DOHH2 (cell line): ENCODE results near the gene KIF5C.

Source experiments
- H3F3A ChIP-seq: fragments of 200-600 bp; sonication (generic), shearing (Covaris generic); 2 replicates; pipeline ENCODE4 v1.6.0; 2016; ENCODE audit warnings: antibody characterized with exemption, mild to moderate bottlenecking; ENCODE audit not compliant: control insufficient read depth, insufficient read depth
- H3K27ac ChIP-seq: fragments of 200-600 bp; sonication (generic); 2 replicates; pipeline ENCODE4 v1.5.1; 2014; ENCODE audit warnings: low read depth, mild to moderate bottlenecking, low read length, moderate library complexity
- H3K27me3 ChIP-seq: fragments of 200-600 bp; sonication (generic); 2 replicates; pipeline ENCODE4 v1.6.1; 2014; ENCODE audit warnings: mild to moderate bottlenecking, low read length, mixed read lengths; ENCODE audit not compliant: control insufficient read depth
- H3K36me3 ChIP-seq: fragments of 200-600 bp; sonication (generic); 2 replicates; pipeline ENCODE4 v1.6.1; 2014; ENCODE audit warnings: mild to moderate bottlenecking, low read length, moderate library complexity, mixed read lengths; ENCODE audit not compliant: control insufficient read depth
- H3K4me1 ChIP-seq: fragments of 200-600 bp; sonication (generic); 2 replicates; pipeline ENCODE4 v1.6.1; 2014; ENCODE audit warnings: mild to moderate bottlenecking, low read length, mixed read lengths; ENCODE audit not compliant: control insufficient read depth
- H3K4me2 ChIP-seq: fragments of 200-600 bp; sonication (generic); 2 replicates; pipeline ENCODE4 v1.6.0; 2014; ENCODE audit warnings: mild to moderate bottlenecking, low read length, moderate library complexity
- H3K4me3 ChIP-seq: fragments of 200-600 bp; sonication (generic); 2 replicates; pipeline ENCODE4 v1.5.1; 2014; ENCODE audit warnings: mild to moderate bottlenecking, low read length, mixed read lengths
- H3K79me2 ChIP-seq: fragments of 200-600 bp; sonication (generic); 2 replicates; pipeline ENCODE4 v1.6.1; 2014; ENCODE audit warnings: mild to moderate bottlenecking, low read length, mixed read lengths; ENCODE audit not compliant: control insufficient read depth
- H3K9me2 ChIP-seq: fragments of 200-600 bp; sonication (generic); replicated peaks from 2 replicates; pipeline ENCODE4 v1.6.1; 2014; ENCODE audit warnings: mild to moderate bottlenecking, low read length, mixed read lengths; ENCODE audit not compliant: control insufficient read depth
- H3K9me3 ChIP-seq: fragments of 200-600 bp; sonication (generic); 2 replicates; pipeline ENCODE4 v1.6.1; 2014; ENCODE audit warnings: antibody characterized with exemption, low read length, mixed read lengths; ENCODE audit not compliant: control insufficient read depth, insufficient read depth
- H4K20me1 ChIP-seq: fragments of 200-600 bp; sonication (generic); 2 replicates; pipeline ENCODE4 v1.6.0; 2014; ENCODE audit warnings: low read depth, mild to moderate bottlenecking, antibody characterized with exemption, low read length, moderate library complexity; ENCODE audit not compliant: control insufficient read depth, insufficient read depth
- CTCF ChIP-seq: fragments of 200-600 bp; sonication (generic); IDR thresholded peaks from one replicate; pipeline ENCODE4 v1.5.1; 2014; ENCODE audit warnings: antibody characterized with exemption, mild to moderate bottlenecking, low read depth, low read length; ENCODE audit not compliant: poor library complexity, severe bottlenecking
- EZH2phosphoT487 ChIP-seq: fragments of 200-600 bp; sonication (generic); IDR thresholded peaks from 2 replicates; pipeline ENCODE4 v1.6.1; 2017; ENCODE audit warnings: borderline replicate concordance, mild to moderate bottlenecking, antibody characterized with exemption, low read length, moderate library complexity, mixed read lengths

KIF5C gene

GRCh38 chr2:149008381-149008780, 133.4 kb downstream of the KIF5C start:
- TF ChIP-seq EZH2phosphoT487 (no peak), CTCF (no peak)
- Histone ChIP-seq H3F3A (no peaks in the 10 kb centered on the region), H3K4me1 (no peaks in the 10 kb centered on the region)

GRCh38 chr2:149009576-149010461, 134.8 kb downstream of the KIF5C start:
- Histone ChIP-seq H3K27me3 (no peaks in the 10 kb centered on the region), H3K79me2 (no peaks in the 10 kb centered on the region), H4K20me1 (no peaks in the 10 kb centered on the region), H3K9me2 (no peaks in the 10 kb centered on the region), H3K36me3 (peaks cover 17% of the 10 kb centered on the region), H3K9me3 (no peaks in the 10 kb centered on the region), H3K4me2 (no peak overlapping the region), H3K27ac (no peak overlapping the region), H3K4me1 (no peaks in the 10 kb centered on the region), H3F3A (no peaks in the 10 kb centered on the region), H3K4me3 (no peak overlapping the region)
- no peak for TF ChIP-seq EZH2phosphoT487
- TF ChIP-seq CTCF = no peak

More at GRCh38 chr2:149008381-149008780, 133.4 kb downstream of the KIF5C start:
- H3K27me3 ChIP-seq = no peaks in the 10 kb centered on the region
- H3K4me3 ChIP-seq = no peak overlapping the region
- H3K4me2 ChIP-seq = no peak overlapping the region
- no peak overlapping the region for H3K27ac ChIP-seq
- no peaks in the 10 kb centered on the region for H3K9me2 ChIP-seq
- no peaks in the 10 kb centered on the region for H4K20me1 ChIP-seq
- peaks cover 17% of the 10 kb centered on the region for H3K36me3 ChIP-seq
- no peaks in the 10 kb centered on the region for H3K9me3 ChIP-seq
- no peaks in the 10 kb centered on the region for H3K79me2 ChIP-seq

- TF ChIP-seq EZH2phosphoT487 = no peak
- no peak for TF ChIP-seq CTCF
- no peaks in the 10 kb centered on the region for H3K27me3 ChIP-seq
- peaks cover 8% of the 10 kb centered on the region for H3K4me1 ChIP-seq
- no peaks in the 10 kb centered on the region for H3K9me2 ChIP-seq
- no peak overlapping the region for H3K4me3 ChIP-seq
- H3K36me3 ChIP-seq = peaks cover 17% of the 10 kb centered on the region
- H3K79me2 ChIP-seq = no peaks in the 10 kb centered on the region
- no peak overlapping the region for H3K27ac ChIP-seq
- no peaks in the 10 kb centered on the region for H4K20me1 ChIP-seq
- no peak overlapping the region for H3K4me2 ChIP-seq
- no peaks in the 10 kb centered on the region for H3K9me3 ChIP-seq
- no peaks in the 10 kb centered on the region for H3F3A ChIP-seq
These were observed 137.5 kb downstream of the KIF5C start for GRCh38 chr2:149012545-149012944.
